COLO668 (cell line): ENCODE results near the gene ADAMTS17.
"Not testable (repeated sequence)": the region's sequence is repeated elsewhere in the genome, so short reads cannot be mapped to it uniquely, and the experiment has no call there.

ENCODE experiments used
- DNase-seq: peaks from one replicate; lab custom pipeline; 2025; ENCODE audit not compliant: unreplicated experiment; lab: John Stamatoyannopoulos, UW

Gene ADAMTS17

GRCh38 chr15:100339999-100340398 is 1.8 kb downstream of the ADAMTS17 start:
- no peak for DNase-seq

GRCh38 chr15:100339451-100339850 is 2.3 kb downstream of the ADAMTS17 start:
- DNase-seq, result not testable (repeated sequence)

- DNase-seq, result peak; percentile 10
These were observed 2.8 kb downstream of the ADAMTS17 start for GRCh38 chr15:100338971-100339444.

- no peak for DNase-seq
These were observed 3.5 kb downstream of the ADAMTS17 start for GRCh38 chr15:100338247-100338646.

- DNase-seq, result no peak
These were observed 4.4 kb downstream of the ADAMTS17 start for GRCh38 chr15:100337096-100338044.

- no peak for DNase-seq
These were observed 5.7 kb downstream of the ADAMTS17 start for GRCh38 chr15:100336061-100336460.

- no peak for DNase-seq
These were observed 6.3 kb downstream of the ADAMTS17 start for GRCh38 chr15:100335335-100335999.

GRCh38 chr15:100334905-100335304 is 6.9 kb downstream of the ADAMTS17 start:
- DNase-seq, result no peak

- no peak for DNase-seq
These were observed 7.3 kb downstream of the ADAMTS17 start for GRCh38 chr15:100334456-100334855.

GRCh38 chr15:100334015-100334414 is 7.8 kb downstream of the ADAMTS17 start:
- DNase-seq, result no peak

- DNase-seq, result no peak
These were observed 8.5 kb downstream of the ADAMTS17 start for GRCh38 chr15:100333236-100333635.

GRCh38 chr15:100332721-100333120 is 9.1 kb downstream of the ADAMTS17 start:
- DNase-seq, result no peak

- DNase-seq, result no peak
These were observed 9.5 kb downstream of the ADAMTS17 start for GRCh38 chr15:100332231-100332630.

GRCh38 chr15:100330629-100331215 is 11.1 kb downstream of the ADAMTS17 start:
- no peak for DNase-seq

GRCh38 chr15:100330221-100330620 is 11.6 kb downstream of the ADAMTS17 start:
- no peak for DNase-seq

GRCh38 chr15:100328796-100329195 is 13.0 kb downstream of the ADAMTS17 start:
- no peak for DNase-seq

GRCh38 chr15:100318880-100319279 is 22.9 kb downstream of the ADAMTS17 start:
- no peak for DNase-seq

GRCh38 chr15:100314809-100315400 is 26.9 kb downstream of the ADAMTS17 start:
- no peak for DNase-seq

- no peak for DNase-seq
These were observed 29.8 kb downstream of the ADAMTS17 start for GRCh38 chr15:100311833-100312476.

GRCh38 chr15:100311154-100311625 is 30.6 kb downstream of the ADAMTS17 start:
- DNase-seq, result no peak
